ENCODE results near the gene RTN1. TPM values are rescaled to one million over a fixed set of nuclear protein-coding genes. Genes with fewer than 3 reads are reported as not detected.

The RTN1 gene
- polyA plus RNA-seq, 3 donors = 3.3 to 4.2 (median 3.5) TPM

- DNase-seq (ENCODE audit: extremely low read depth in 1 of 11, low read depth in 9 of 11, low spot score in 4 of 11) = no peak
Measured at GRCh38 chr14:59868021-59868420, 2.6 kb downstream of the RTN1 start.

- no peak for DNase-seq (ENCODE audit: extremely low read depth in 1 of 11, low read depth in 9 of 11, low spot score in 4 of 11)
Measured at GRCh38 chr14:59863806-59864525, 6.6 kb downstream of the RTN1 start.

GRCh38 chr14:59857328-59857727, 13.2 kb downstream of the RTN1 start:
- DNase-seq (ENCODE audit: extremely low read depth in 1 of 11, low read depth in 9 of 11, low spot score in 4 of 11) = no peak

GRCh38 chr14:59852350-59852749, 18.2 kb downstream of the RTN1 start:
- no peak for DNase-seq (ENCODE audit: extremely low read depth in 1 of 11, low read depth in 9 of 11, low spot score in 4 of 11)

- no peak for DNase-seq (ENCODE audit: extremely low read depth in 1 of 11, low read depth in 9 of 11, low spot score in 4 of 11)
Measured at GRCh38 chr14:59850458-59850857, 20.1 kb downstream of the RTN1 start.

GRCh38 chr14:59849411-59850130, 21.0 kb downstream of the RTN1 start:
- no peak for DNase-seq (ENCODE audit: extremely low read depth in 1 of 11, low read depth in 9 of 11, low spot score in 4 of 11)

GRCh38 chr14:59848671-59849070, 21.9 kb downstream of the RTN1 start:
- no peak for DNase-seq (ENCODE audit: extremely low read depth in 1 of 11, low read depth in 9 of 11, low spot score in 4 of 11)

- DNase-seq (ENCODE audit: extremely low read depth in 1 of 11, low read depth in 9 of 11, low spot score in 4 of 11) = no peak
Measured at GRCh38 chr14:59847711-59848110, 22.9 kb downstream of the RTN1 start.

GRCh38 chr14:59846595-59846994, 24.0 kb downstream of the RTN1 start:
- no peak for DNase-seq (ENCODE audit: extremely low read depth in 1 of 11, low read depth in 9 of 11, low spot score in 4 of 11)

GRCh38 chr14:59845245-59845644, 25.3 kb downstream of the RTN1 start:
- DNase-seq (ENCODE audit: extremely low read depth in 1 of 11, low read depth in 9 of 11, low spot score in 4 of 11) = no peak

- DNase-seq (ENCODE audit: extremely low read depth in 1 of 11, low read depth in 9 of 11, low spot score in 4 of 11) = no peak
Measured at GRCh38 chr14:59844186-59844812, 26.3 kb downstream of the RTN1 start.

GRCh38 chr14:59836116-59836515, 34.5 kb downstream of the RTN1 start:
- no peak for DNase-seq (ENCODE audit: extremely low read depth in 1 of 11, low read depth in 9 of 11, low spot score in 4 of 11)

GRCh38 chr14:59832653-59833294, 37.8 kb downstream of the RTN1 start:
- peak in 5 of 11 donors; percentile 12 to 25 (median 15) for DNase-seq (ENCODE audit: extremely low read depth in 1 of 11, low read depth in 9 of 11, low spot score in 4 of 11)

- DNase-seq (ENCODE audit: extremely low read depth in 1 of 11, low read depth in 9 of 11, low spot score in 4 of 11) = no peak
Measured at GRCh38 chr14:59831121-59831730, 39.4 kb downstream of the RTN1 start.

GRCh38 chr14:59830338-59830734, 40.2 kb downstream of the RTN1 start:
- no peak for DNase-seq (ENCODE audit: extremely low read depth in 1 of 11, low read depth in 9 of 11, low spot score in 4 of 11)

- no peak for DNase-seq (ENCODE audit: extremely low read depth in 1 of 11, low read depth in 9 of 11, low spot score in 4 of 11)
Measured at GRCh38 chr14:59829469-59830337, 40.9 kb downstream of the RTN1 start.

- DNase-seq (ENCODE audit: extremely low read depth in 1 of 11, low read depth in 9 of 11, low spot score in 4 of 11) = no peak
Measured at GRCh38 chr14:59828276-59828675, 42.3 kb downstream of the RTN1 start.

GRCh38 chr14:59827401-59827800, 43.2 kb downstream of the RTN1 start:
- DNase-seq (ENCODE audit: extremely low read depth in 1 of 11, low read depth in 9 of 11, low spot score in 4 of 11) = peak in 2 of 11 donors; percentile 5 to 9

All from renal cortex interstitium (tissue), 11 donors.